PC-9 (cell line): ENCODE measurements around the gene NSUN6.

Source experiments
- EZH2 ChIP-seq: fragments of 200-600 bp; sonication (generic); IDR thresholded peaks from 2 replicates; pipeline ENCODE4 v1.8.0; 2017; ENCODE audit warnings: antibody characterized with exemption, low read depth
- TF ChIP-seq, protein P1 (sequence below): fragments of 200-600 bp; sonication (generic); conservative IDR thresholded peaks from 2 replicates; pipeline ENCODE4 v1.6.1; 2017; ENCODE audit warnings: mixed run types, antibody characterized with exemption, mild to moderate bottlenecking, moderate library complexity

DNA sequence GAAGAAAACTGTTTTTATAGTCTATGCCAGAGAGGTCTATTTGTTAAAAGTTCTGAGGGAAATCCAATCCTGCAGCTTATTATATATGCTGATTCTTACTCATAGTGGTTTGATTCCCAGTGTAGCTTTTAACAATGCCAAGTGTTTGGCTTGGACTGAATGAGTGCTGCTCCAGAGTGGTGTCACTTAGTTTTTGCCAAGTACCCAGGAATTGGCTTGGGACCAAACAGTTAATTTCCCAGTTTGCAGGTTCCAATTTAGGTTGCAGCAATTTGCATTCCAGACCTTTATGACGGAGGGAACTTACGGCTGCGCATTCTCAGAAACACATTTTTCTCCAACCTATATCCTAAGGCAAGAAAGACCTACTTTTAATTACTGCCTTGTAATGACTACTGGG, 32.4 kb downstream of the NSUN6 start:
- TF ChIP-seq, protein P1, sequence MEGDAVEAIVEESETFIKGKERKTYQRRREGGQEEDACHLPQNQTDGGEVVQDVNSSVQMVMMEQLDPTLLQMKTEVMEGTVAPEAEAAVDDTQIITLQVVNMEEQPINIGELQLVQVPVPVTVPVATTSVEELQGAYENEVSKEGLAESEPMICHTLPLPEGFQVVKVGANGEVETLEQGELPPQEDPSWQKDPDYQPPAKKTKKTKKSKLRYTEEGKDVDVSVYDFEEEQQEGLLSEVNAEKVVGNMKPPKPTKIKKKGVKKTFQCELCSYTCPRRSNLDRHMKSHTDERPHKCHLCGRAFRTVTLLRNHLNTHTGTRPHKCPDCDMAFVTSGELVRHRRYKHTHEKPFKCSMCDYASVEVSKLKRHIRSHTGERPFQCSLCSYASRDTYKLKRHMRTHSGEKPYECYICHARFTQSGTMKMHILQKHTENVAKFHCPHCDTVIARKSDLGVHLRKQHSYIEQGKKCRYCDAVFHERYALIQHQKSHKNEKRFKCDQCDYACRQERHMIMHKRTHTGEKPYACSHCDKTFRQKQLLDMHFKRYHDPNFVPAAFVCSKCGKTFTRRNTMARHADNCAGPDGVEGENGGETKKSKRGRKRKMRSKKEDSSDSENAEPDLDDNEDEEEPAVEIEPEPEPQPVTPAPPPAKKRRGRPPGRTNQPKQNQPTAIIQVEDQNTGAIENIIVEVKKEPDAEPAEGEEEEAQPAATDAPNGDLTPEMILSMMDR, result no peak
- no peak for TF ChIP-seq EZH2
